GM21367 (cell line): ENCODE measurements around the gene GLIS2.

Experiments used
- ATAC-seq: cut with Tn5 transposase; IDR thresholded peaks from one replicate; pipeline ENCODE4 v1.9.1; 2021; ENCODE audit not compliant: unreplicated experiment

The GLIS2 gene

GRCh38 chr16:4319454-4320421, 3.9 kb downstream of the GLIS2 start:
- no peak for ATAC-seq

- ATAC-seq, result no peak
These were observed 4.8 kb downstream of the GLIS2 start for GRCh38 chr16:4320571-4321137.

GRCh38 chr16:4321286-4322120, 5.6 kb downstream of the GLIS2 start:
- ATAC-seq, result no peak

- no peak for ATAC-seq
These were observed 6.5 kb downstream of the GLIS2 start for GRCh38 chr16:4322121-4323052.

GRCh38 chr16:4323071-4323844, 7.4 kb downstream of the GLIS2 start:
- ATAC-seq, result no peak

- no peak for ATAC-seq
These were observed 8.1 kb downstream of the GLIS2 start for GRCh38 chr16:4323845-4324488.

- ATAC-seq, result no peak
These were observed 8.8 kb downstream of the GLIS2 start for GRCh38 chr16:4324492-4325252.

GRCh38 chr16:4325253-4325758, 9.4 kb downstream of the GLIS2 start:
- no peak for ATAC-seq

GRCh38 chr16:4327386-4328045, 11.6 kb downstream of the GLIS2 start:
- no peak for ATAC-seq

GRCh38 chr16:4328046-4328781, 12.3 kb downstream of the GLIS2 start:
- no peak for ATAC-seq

- no peak for ATAC-seq
These were observed 13.2 kb downstream of the GLIS2 start for GRCh38 chr16:4328782-4329775.

- ATAC-seq, result no peak
These were observed 14.5 kb downstream of the GLIS2 start for GRCh38 chr16:4330277-4330874.

GRCh38 chr16:4332083-4332482, 16.2 kb downstream of the GLIS2 start:
- ATAC-seq, result no peak

- no peak for ATAC-seq
These were observed 16.9 kb downstream of the GLIS2 start for GRCh38 chr16:4332623-4333307.

- ATAC-seq, result no peak
These were observed 17.4 kb downstream of the GLIS2 start for GRCh38 chr16:4333308-4333638.
